Uterus (tissue), 2 donors: Measurements from ENCODE around the gene EGLN3.

Source experiments
- CTCF ChIP-seq, 4 experiments: fragments of 200-600 bp in 2 of 4; fragments of 450-650 bp in 2 of 4; sonication (generic) in 2 of 4; IDR thresholded peaks; one replicate each; pipeline ENCODE4 v1.5.1; 2016 to 2019; ENCODE audit warnings: antibody characterized with exemption in 4 of 4, mild to moderate bottlenecking in 2 of 4, moderate library complexity in 1 of 4
- POLR2A ChIP-seq, 2 donors: fragments of 450-650 bp; IDR thresholded peaks; one replicate each; pipeline ENCODE4 v1.6.1; 2016; ENCODE audit warnings: antibody characterized with exemption in 2 of 2, mild to moderate bottlenecking in 1 of 2, moderate library complexity in 1 of 2

- TF ChIP-seq CTCF (IDR thresholded peaks at IDR 0.05) (no peak), POLR2A (IDR thresholded peaks at IDR 0.05) (no peak)
Measured at GRCh38 chr14:33908540-33909223, 42.2 kb downstream of the EGLN3 start.
